ENCODE measurements around the gene WDR17.

The WDR17 gene

DNA sequence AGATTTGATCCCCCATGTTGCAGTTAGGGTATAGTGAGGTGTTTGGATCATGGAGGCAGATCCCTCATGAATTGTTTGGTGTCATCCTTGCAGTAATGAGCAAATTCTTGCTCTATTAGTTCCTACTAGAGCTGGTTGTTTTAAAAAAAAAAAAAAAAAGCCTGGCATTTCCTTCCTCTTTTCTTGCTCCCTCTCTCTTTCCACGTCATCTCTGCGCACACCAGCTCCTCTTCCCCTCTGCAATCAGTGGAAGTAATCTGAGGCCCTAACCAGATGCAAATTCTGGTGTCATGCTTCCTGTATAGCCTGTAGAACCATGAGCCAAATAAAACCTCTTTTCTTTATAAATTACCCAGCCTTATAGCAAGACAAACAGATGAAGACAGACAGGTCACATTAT, 24.5 kb downstream of the WDR17 start:
- no peak for DNase-seq (ENCODE audit: low read depth in 2 of 2)

- DNase-seq (ENCODE audit: low read depth in 2 of 2) = no peak
Measured at GRCh38 chr4:176099314-176099713, 33.7 kb downstream of the WDR17 start.

- no peak for DNase-seq (ENCODE audit: low read depth in 2 of 2)
Measured at GRCh38 chr4:176102414-176103063, 36.9 kb downstream of the WDR17 start.

- DNase-seq (ENCODE audit: low read depth in 2 of 2) = no peak
Measured at GRCh38 chr4:176107695-176108094, 42.1 kb downstream of the WDR17 start.

GRCh38 chr4:176123710-176124407, 58.2 kb downstream of the WDR17 start:
- no peak for DNase-seq (ENCODE audit: low read depth in 2 of 2)

DNA sequence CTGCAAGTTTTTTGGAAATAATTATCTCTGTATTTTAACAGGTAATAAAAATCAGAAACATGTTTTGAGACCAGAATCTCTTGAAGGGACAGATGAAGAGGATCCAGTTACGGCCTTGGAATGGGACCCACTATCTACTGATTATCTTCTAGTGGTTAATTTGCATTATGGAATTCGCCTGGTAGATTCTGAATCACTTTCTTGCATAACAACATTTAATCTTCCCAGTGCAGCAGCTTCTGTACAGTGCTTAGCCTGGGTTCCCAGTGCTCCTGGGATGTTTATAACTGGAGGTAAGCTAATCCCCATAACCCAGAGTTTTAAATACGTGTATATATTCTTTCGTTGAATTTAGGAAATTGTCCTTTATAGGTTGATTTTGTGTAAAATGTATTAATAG, 59.4 kb downstream of the WDR17 start:
- no peak for DNase-seq (ENCODE audit: low read depth in 2 of 2)

DNA sequence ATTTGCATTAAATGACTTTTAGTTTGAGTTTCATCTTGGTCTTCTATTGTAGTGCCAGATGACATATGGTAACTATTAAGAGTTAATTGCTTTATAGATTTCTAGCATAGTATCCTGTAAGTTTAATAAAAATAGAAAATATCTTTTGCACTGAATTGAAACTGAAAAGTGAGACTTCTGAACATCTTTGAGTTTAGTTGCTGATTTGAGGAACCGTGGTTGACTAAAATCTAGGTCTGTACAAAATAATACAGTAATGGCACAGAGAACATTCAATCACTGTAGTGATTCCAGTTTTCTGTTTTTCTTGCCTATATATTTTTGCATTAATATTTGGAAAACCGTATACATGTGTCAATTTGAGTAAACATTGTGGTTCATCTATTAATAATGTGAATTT, 69.0 kb downstream of the WDR17 start:
- no peak for DNase-seq (ENCODE audit: low read depth in 2 of 2)

GRCh38 chr4:176137631-176138030, 72.0 kb downstream of the WDR17 start:
- no peak for DNase-seq (ENCODE audit: low read depth in 2 of 2)

- no peak for DNase-seq (ENCODE audit: low read depth in 2 of 2)
Measured at GRCh38 chr4:176139518-176139917, 73.9 kb downstream of the WDR17 start.

GRCh38 chr4:176142253-176142652, 76.6 kb downstream of the WDR17 start:
- no peak for DNase-seq (ENCODE audit: low read depth in 2 of 2)

DNA sequence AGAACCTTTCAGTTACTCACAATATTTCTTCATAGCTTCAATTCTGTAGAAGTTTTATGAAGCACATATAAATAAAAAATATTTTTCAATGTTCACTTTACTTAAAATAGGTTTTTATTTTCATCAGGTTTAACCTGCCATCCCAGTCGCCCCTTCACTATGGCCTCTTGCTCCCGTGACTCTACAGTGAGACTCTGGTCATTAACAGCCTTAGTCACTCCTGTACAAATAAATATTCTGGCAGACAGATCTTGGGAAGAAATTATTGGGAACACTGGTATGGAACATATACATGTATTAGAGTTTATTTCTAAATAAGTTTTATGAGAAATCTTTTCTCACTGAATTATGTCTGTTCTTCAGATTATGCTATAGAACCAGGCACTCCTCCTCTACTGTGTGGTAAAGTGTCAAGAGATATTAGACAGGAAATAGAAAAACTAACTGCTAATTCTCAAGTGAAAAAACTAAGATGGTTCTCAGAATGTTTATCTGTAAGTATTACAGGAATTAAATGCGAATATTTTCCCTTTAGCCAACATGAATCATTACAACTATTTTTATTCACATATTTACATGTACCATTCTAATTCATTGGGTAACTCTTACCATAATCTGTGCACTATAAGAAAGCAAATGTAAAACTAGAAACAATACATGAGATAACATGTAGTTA, 84.2 kb downstream of the WDR17 start:
- no peak for DNase-seq (ENCODE audit: low read depth in 2 of 2)

DNA sequence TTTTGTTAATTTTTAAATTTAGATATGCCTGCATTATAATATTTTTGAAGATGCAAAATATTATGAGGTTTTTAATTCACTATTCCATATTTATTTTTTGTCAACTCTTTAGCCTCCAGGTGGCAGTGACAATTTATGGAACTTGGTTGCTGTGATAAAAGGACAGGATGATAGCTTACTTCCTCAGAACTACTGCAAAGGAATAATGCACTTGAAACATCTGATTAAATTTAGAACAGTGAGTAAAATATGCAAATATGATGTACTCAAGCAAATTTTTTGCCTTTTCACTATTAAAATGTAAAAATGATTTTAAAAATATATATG, 84.7 kb downstream of the WDR17 start:
- DNase-seq (ENCODE audit: low read depth in 2 of 2) = no peak

DNA sequence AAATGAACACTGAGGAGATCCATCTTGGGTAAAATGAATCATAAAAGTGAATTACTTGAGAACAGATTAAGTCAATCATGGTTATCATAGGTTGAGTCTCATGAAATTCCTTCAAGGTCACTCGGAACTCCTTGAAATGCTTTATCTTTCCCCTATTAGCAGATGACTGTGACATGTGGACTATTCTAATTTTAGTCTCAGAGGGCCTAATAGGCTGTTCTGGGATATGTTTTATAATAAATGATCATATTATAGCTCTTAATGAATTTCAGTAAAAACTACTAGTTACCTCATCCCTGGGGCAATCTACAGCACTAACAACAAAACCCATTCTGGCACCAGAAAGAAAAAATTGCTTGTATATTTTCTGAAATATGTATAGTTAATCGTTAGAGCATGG, 85.1 kb downstream of the WDR17 start:
- no peak for DNase-seq (ENCODE audit: low read depth in 2 of 2)

GRCh38 chr4:176153124-176153523, 87.5 kb downstream of the WDR17 start:
- no peak for DNase-seq (ENCODE audit: low read depth in 2 of 2)

GRCh38 chr4:176156656-176157055, 91.0 kb downstream of the WDR17 start:
- DNase-seq (ENCODE audit: low read depth in 2 of 2) = no peak

DNA sequence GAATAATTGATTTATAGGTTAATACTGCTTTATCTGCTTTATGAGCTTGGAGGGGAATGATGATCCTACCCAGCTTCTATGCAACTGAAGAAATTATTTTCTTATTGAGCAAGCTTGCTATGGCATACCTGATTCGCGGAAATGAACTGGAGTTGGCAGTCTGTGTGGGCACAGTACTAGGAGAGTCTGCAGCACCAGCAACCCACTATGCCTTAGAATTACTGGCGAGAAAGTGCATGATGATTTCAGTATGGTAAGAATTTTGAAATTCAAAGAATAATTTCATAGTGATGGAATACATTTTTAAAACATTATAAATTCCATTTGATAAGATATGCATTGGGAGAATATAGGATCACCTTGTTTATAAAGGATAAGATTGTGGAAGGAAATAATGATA, 97.4 kb downstream of the WDR17 start:
- DNase-seq (ENCODE audit: low read depth in 2 of 2) = no peak

GRCh38 chr4:176185051-176185450, 119.4 kb downstream of the WDR17 start:
- DNase-seq (ENCODE audit: low read depth in 2 of 2) = no peak

DNA sequence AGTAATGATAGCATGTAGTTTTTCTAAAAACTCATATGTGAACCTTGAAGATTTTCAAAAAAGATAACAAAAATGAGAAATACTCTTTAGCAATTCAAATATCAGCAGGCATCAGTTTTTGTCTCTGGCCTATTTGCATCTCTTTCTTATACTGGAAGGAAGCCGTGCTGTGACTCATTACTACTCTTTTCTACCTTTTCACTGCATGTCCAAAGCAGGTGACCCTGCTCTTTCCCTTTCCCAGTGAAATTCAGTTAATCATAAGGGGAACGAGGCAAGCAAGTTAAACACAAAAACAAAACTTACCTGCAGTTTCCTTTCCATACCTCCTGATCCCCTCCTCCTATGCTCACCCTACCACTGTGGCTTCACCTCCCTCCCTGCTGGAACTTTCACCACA, 120.4 kb downstream of the WDR17 start:
- DNase-seq (ENCODE audit: low read depth in 2 of 2) = no peak

- DNase-seq (ENCODE audit: low read depth in 2 of 2) = no peak
Measured at GRCh38 chr4:176186671-176187395, 121.2 kb downstream of the WDR17 start.

DNA sequence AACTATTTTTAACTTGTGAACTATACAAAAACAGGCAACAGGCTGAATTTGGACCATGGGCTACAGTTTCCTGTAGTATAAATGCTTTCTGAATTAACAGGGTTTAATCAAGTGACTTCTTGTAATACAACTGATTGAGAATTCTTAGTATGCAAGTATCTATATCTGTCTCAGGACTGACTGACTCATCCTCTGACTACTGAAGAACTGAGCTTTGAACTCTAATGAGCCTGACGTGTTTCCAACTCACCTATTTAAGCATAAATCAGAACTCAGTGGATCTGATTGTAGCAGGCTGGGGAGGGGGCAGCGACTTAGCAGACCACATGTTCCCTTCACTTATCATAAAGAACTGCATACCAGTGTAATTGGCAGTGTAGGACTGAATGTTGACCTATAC, 122.0 kb downstream of the WDR17 start:
- no peak for DNase-seq (ENCODE audit: low read depth in 2 of 2)

DNA sequence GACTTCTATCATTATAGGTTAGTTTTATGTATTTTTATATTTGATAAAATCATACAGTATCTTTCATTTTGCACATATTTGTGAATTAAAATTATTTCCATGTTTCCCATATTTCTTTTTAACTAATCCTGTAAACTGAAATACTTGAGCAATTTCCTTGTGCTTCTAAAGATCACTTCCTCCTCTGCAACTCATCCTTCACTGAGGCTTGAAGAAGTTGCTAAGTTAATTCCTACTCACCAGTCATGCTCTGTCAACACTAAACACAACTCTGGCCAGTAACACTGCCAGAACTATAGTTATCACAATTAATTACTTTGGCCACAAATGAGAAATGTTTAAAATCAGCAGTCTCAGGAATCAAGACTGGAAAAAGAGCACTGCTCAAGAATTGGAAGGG, 123.0 kb downstream of the WDR17 start:
- no peak for DNase-seq (ENCODE audit: low read depth in 2 of 2)

DNA sequence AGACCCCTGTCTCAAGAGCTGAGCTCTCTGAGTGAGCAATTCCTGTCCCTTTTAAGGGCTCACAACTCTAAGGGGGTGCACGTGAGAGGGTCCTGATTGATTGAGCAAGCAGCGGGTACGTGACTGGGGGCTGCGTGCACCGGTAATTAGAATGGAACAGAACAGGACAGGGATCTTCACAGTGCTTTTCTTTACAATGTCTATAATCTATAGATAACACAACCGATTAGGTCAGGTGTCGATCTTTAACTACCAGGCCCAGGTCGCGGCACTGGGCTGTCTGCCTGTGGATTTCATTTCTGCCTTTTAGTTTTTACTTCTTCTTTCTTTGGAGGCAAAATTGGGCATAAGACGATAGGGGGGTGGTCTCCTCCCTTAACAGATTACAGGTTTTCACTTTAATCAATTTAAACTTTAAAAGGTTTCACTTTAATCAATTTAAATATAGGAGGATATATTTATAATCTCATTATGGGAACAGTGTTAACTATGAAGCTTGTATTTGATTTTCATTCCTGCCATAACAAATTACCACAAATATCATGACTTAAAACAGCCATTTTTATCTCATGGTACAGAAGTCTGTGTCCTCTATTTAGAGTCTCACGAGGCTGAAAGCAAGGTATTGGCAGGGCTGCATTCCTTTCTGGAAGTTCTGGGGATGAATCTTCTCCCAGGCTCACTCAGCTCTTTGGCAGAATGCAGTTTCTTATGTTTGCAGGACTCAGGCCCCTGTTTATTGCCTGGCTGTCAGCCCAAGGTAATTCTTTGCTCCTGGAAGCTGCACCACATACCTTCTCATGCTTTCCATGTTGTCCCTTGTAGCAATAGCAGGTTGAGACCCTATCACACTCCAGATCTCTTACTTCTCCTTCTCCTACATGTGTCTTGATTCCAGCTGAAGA, 124.5 kb downstream of the WDR17 start:
- DNase-seq (ENCODE audit: low read depth in 2 of 2) = no peak

Data from stimulated activated CD8-positive, alpha-beta memory T cell treated with anti-CD3 and anti-CD28 coated beads, Interleukin-7, amount 100 ng/mL, for 4 hours (primary cell).